Activated CD4-positive, alpha-beta T cell treated with anti-CD3 and anti-CD28 coated beads, Interleukin-10, Interleukin-2, amounts not matched to agents 100 ng/mL and 50 ng/mL, durations not matched to agents 16 hours and 8 hours (primary cell): ENCODE measurements around the gene CACNA1D.
"Not testable (repeated sequence)": the region's sequence is repeated elsewhere in the genome, so short reads cannot be mapped to it uniquely, and the experiment has no call there.

Experiments used
- DNase-seq: peaks from one replicate; pipeline ENCODE4 v3.0.0-alpha.2; 2020

The CACNA1D gene

DNA sequence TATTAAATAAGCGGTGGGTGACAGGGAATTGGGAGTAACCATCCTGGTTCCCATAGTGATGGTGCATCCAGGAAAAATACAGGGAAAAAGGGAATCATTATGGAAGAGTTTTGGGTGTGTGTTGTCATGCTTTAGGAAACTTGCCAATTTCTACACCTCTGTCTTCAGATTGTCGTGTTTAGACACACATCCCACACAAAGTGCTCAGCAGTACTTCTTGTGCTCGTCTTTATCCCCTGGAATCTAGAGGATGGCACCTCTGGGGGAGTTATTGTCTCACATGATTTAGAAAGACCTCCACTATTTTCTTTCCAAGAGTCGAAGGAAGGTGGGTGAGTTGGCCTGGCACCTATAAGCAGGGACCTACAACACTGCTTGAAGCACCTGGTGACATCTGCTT, 35.8 kb downstream of the CACNA1D start:
- DNase-seq, result no peak

DNA sequence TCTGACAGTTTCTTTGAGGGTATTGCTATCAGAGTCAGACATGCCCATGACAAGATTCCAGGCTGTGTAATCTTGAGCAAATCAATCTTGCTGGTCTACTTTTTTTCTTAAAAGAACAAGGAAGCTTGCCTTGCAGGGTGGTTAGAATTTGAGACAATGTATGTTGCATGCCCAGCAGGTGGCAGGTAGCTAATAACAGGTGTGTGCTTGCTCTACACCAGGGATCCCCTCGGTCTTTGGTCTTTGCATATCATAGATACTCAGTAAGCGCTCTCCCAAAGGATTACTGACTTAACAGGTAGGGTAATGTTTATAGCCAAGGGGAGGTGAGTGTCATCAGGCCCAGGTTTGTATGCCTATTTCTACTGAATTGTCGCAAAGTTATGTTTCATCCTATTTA, 37.3 kb downstream of the CACNA1D start:
- no peak for DNase-seq

DNA sequence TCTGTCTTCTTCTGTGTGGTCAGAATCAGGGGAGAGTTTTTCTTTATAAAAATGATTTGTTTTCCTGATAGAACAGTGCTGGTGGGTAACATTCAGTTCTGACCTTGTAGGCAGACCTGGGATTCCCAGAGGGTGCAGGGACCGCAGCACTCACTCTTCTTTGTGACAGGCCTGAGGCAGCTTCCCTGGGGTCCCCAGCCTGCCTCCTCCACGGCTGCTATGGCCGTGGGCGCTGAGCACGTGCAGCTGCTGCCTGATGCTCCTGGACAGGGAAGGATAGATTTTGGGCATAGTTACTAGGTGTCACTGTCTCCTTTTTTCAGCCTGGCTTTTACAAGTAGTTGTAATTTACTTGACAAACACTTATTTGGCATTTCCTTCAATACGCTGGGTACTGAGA, 39.1 kb downstream of the CACNA1D start:
- no peak for DNase-seq

DNA sequence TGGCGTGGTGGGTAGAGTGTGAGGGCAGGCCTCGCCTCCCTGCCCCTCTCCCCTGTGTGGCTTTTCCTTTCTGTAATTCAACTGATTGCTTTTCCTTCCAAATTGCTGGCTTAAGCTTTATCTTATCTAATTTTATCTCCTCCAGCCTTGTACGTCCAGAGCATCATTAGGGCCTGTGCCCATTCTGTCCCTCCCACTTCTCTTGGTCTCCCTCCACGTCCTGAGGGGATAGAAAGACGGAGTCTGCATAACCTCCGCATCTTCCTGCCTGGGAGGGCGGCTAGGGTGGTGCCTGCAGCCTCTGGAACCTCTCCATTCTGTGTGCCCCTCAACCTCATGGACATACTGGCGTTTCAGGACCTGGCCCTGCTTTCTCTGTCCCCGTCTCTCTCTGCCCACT, 39.8 kb downstream of the CACNA1D start:
- DNase-seq, result no peak

DNA sequence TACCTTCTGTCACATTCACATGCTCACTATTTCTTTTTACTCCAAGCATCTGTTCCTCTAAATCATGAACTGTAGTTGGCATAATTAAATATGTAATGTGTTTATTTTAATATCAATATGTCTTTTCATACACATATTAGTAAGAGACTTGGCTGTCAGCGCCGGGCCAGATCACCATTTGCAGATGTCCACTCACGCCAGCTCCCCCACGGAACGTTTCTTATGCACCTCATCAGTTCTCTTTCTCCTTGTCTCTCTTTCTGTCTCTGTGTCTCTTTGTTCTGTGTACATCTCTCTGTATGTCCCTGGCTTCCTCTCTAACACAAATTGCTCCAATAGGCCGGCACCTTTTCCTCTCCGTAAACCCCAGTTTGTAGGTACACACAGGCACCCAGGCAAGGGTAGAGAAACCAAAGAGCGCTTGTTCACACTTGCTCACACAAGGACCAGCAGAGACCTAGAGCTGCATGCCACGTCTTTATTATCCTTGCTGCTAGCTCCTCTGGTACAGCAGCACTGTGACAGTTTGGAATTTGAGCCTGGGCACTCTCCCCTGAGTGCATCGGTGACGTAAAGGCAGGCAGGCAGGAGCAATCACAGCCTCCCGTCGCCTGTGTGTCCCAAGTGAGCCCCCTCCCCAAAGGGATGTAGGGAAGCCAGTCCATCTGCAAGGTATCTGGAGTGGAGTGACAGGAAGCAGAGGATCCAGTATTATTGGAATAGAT, 40.4 kb downstream of the CACNA1D start:
- no peak for DNase-seq

DNA sequence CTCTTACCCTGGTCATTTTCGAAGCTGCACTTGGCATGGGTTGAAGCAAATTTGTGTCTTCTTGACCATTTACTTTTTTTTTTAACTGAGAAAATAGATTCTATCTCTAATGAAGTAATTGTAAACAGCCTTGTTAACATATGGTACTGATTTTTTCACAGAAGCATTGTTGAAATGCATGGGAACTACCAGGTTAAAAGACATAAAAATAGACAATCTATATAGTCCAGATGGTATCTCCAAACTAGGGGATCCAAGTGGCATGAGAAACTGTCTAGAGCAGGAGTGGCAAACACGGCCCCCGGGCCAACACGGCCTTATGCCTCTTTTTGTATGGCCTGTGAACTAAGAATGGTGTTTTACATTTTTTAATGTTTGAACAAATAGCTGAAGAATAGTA, 41.9 kb downstream of the CACNA1D start:
- no peak for DNase-seq

DNA sequence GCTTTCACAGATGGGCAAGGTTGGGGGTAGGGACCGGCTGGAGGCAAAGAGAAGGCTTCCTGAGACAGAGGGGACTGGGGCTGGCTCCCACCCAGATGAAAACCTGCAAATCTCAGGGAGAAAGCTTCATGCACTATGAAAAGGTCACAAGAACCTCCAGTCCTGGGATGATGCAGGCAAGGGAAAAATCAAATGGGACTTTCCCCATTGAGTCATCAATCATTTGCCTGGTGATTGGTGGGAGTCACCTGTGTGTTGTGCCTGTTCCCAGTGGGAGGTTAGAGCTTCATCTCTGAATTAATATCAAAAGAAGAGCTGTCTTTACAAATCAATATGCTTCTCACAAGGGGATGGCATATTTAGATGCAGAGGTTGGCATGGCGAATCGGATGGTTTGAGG, 49.9 kb downstream of the CACNA1D start:
- no peak for DNase-seq

DNA sequence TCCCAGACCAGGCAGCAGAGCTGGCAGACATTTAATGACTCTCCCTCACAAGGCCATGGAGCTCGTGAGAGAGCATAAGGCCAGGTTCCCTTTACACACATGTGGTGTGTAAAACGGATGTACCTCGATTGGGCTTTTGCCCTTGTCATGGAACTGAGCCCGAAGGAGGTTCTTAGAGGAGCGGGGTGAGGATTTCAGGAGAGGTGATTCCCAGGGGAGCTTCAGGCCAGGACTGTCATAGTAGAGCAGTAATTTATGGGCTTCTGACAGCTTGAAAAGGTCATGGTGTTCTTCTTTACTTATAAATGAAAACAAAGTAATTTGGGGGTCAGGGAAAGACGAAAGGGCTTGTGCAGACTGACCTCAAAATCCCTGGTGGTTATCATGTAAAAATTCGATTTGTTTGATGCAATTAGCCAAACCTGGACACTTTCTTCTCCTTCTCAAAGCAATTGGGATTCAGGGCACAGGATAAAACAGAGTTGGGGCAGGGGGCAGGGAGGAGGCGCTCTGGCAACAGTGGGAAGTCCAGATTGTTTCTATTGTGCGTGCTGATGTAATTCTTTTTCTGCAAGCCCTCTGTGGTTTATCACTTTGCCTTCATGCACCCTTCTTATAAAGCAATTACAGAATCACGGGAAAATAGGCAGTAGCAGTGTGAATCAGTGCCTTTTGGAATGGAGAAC, 51.0 kb downstream of the CACNA1D start:
- DNase-seq, result no peak

DNA sequence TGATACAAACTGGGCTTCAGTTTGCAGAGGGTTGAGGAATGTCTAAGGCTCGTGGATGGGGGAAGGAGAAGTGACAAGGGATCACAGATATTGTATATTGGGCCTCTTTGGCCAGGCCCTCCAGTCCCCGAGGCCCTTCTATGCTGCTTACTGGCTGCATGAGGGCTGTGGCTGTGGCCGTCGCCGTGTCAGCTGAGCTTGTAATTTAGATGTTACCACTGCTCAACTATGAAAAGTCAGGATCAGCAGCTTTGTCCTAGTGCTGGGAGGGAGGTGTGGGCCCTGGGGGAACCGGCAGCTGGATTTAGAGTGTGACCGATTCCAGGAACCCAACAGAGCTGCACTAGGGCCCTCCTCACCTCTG, 51.6 kb downstream of the CACNA1D start:
- DNase-seq, result no peak

DNA sequence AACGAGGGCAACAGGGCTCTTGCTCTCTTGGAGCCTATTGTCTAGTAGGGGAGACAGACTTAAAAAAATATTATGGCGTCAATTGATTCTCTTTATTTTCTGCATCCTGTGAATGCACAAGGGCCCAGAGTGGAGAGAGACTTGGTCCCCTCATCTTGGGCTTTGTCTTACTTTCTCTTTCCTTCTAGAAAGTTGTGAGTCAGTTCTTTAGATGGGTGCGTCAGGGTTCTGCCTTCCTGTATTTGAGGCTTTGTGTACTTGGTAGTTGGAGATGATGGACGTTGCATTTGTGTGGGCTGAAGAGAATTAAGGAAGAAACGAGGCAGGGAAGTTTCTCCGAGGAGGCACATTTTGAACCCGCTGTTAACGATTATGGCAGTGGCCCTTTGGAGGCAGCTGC, 52.9 kb downstream of the CACNA1D start:
- DNase-seq, result no peak

DNA sequence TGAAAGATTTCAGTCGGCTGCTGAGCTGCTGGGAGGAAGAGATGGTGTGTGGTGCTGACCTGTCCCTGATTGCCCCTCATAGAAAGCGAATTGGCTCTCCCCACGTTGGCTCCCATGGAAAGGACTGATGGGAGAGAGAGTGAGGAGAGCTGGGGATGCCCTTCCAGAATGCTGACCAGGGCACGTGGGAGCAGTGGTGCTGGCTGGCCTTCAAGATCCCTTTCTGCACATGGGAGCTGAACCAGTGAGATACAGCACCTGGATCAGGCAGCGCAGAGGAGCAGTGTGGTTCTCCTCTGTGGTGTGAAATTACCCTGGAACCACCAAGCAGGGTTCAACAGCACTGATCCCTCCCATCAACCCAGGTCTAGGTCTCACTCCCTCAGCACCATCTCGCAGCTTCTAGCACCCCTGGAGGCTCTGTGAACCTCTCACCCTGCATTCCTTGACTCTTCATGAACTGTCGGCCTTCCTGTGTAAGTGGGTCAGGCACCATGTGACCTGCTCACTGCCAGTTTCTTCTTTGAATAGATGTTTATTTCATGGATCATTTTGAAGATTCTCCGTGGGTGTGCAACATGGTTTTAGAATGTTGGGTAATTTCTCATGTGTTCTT, 55.7 kb downstream of the CACNA1D start:
- no peak for DNase-seq

DNA sequence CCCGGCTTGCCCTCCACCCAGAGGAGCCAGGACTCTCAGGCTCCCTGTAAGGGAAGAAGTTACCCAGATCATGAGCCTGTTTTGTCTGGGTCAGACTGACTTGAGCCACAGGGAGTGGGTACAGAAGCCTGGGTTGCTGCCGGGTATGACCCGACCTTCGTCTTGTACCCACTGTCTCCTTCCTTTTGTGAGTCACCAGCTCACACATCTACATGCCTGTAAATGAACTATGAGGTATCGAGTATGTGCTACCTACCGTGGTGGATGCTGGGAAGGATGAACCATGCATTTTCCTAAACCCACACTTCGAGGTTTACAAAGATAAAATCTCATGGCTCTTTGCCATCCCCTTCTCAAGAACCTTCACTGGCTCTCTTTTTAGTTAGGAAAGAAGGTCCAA, 56.9 kb downstream of the CACNA1D start:
- no peak for DNase-seq

DNA sequence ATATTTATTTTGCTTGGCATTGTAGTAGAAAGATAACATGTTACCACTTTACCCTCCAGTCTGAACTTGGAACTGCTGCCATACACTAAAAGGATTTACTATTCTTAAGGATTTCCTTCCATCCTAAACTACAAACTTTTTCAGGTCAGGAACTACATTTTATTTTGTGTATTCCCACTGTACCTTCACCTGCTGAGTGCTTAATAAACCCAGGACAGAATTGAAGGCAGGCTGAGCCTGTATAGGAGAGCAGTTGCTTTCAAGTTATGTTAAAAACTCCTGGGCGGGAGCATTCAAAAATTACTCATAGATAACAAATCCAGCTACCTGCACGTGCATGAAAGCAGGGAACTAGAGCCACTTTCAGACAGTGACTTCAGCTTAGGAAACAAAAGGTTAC, 58.3 kb downstream of the CACNA1D start:
- DNase-seq, result no peak

DNA sequence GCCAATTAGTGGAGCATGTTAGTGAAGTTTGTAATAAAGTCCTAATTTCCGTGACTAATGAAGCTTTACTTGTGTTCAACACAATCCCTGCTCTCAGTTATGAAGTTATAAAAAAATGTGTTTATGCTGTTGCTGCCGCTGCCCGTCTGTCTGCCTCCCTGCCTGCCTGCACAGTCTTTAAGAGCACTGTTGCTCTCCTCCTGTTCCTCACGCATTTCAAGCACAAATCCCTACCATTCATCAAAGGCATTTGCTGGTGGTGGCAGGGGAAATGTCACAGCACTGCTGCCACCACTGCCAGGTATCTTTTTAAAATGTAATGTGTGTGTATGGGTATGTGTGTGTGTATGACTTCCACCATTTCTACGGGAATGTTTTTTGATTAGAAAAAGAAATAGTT, 58.8 kb downstream of the CACNA1D start:
- DNase-seq, result no peak

DNA sequence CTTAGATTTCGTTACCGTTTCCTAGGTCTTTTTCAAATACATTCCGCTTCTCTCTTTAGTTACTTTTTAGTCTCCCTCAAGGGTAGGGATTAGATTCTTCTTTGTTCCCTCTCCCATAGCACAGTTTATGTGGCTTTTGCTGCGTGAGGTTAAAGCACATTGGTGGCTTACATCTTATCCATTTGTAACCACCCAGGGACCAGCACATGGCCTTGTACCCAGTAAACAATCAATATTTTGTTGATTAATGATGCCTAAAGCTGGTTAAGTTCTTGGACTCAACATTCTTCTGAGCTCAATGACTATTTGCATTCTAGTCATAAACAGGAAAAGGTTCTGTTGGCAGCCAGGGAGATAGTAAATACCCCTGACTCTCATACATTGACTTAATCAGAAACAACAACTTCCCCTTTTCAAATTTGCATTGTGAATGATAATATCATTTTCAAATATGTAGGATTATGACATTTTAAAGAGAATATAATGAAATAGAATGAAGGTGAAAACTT, 60.2 kb downstream of the CACNA1D start:
- peak; percentile 19 for DNase-seq

DNA sequence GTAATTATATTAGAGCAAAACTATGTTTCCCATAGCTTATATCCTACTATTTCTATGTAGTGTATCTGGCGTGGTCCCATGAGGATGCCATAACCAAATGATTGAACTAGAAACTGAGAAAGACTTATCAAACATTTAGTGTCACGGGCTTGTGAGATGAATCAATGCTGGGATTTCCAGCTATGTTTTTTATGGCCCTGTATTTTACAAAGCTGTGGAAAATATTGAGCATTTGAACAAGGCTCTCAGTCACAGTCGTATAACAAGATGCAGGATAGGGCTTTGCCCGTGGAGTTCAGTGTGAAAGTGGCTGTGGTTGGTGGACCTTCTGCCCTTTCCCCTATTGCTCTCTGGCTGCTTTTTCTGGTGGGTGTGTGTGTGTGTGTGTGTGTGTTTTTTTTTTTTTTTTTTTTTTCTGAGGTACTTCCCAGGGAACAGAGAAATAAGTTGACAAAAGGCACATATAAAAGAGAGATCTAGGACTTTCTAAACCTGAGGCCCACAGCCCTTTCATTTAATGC, 60.7 kb downstream of the CACNA1D start:
- peak; percentile 51 for DNase-seq

DNA sequence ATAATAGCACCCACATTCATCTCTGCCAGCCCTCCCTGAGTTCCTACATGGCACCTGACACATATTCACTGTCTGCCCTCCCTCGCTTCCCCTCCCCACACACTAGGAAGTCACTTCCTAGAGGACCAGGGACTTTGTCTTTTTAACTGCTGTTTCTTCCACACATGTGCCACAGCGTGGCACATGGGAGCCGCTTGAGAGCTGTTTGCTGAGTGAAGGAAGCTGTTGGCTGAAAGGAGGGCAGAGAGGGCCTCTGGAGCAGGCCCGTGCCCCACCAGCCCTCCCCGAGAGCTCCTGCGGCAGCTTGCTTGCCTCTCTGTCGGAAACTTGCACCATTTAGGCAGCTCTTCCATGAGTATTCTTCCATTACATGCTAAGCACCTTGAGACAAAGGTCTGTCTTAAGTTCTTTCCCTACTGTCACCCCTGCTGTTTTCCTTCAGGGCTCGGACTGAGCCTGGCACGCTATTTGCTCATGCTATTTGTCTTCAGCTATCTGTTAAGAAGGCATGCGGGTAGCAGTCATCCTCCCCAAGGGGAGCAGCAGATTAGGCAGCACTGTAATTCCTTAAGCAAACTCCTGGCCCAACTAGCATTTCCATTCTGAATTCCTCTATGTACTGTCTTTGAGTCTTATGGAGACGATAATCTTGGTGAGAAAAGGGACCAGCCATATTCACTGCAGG, 72.2 kb downstream of the CACNA1D start:
- DNase-seq, result no peak

DNA sequence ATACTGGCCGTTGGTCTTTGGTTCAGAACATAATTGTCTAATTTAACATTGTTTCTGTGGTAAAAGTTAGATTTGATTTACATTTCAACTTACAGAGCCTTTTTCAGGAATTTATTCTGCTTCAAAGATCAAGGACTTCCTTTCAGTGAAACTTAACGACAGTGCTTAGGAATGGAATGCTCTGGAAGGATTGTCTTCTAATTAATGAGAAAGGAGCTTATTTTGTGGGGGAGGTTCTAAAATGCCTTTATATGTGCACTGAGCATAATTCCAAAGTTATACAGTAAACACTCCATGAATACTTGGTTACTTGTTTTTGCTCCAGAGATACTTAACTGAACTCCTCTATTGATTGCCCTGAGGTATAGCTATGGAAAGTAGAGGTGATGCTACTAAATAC, 75.7 kb downstream of the CACNA1D start:
- DNase-seq, result no peak

DNA sequence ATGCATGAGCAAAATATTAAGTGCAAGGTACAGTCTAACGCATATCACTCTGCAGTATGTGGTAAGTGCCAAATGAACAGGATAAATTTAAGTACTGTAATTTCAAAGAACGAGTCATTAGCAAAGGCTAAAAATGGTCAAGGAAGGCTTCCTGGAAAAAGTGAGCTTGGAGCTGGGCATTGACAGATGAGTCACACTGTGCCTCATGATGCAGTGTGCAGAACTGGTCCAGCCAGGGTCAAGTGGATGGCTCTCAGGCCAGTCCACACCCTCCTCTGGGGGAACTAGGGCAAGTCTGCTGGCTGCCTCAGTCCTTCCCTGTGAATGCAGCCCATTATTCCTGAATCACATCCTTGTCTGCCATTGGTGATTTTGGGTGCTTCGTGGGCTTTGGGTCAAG, 76.3 kb downstream of the CACNA1D start:
- DNase-seq, result no peak

DNA sequence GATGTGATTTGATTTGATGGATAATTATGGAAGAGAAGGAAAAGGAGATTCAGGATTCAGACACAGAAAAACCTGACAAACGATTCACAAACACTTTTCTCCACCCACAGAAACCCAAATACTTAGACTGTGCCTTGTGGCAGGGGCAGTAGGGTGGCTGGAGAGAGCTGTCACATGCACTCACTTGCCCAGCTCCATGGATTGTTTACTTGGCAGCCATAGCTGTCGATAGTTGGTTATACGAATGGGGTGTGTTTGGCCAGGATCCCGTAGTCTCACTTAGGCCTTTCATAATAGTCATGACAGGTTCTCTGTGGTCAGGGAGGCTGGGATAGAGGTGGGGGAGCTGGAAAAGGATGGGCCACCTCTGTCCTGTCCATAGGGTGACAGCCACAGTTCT, 76.9 kb downstream of the CACNA1D start:
- no peak for DNase-seq

DNA sequence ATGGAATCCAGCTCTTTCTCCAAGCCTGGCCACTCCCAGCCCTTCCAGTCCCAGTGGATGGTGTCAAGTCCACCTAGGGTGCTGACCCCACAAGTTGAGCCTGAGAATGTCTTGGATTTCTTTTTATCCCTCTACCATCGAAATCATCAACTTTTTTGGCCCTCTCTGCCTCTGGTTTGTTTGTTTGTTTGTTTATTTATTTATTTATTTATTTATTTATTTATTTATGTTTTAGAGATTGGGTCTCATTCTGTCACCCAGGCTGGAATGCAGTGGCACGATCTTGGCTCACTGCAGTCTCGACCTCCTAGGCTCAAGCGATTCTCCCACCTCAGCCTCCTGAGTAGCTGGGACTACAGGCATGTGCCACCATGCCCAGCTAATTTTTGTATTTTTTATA, 77.8 kb downstream of the CACNA1D start:
- DNase-seq, result not testable (repeated sequence)

DNA sequence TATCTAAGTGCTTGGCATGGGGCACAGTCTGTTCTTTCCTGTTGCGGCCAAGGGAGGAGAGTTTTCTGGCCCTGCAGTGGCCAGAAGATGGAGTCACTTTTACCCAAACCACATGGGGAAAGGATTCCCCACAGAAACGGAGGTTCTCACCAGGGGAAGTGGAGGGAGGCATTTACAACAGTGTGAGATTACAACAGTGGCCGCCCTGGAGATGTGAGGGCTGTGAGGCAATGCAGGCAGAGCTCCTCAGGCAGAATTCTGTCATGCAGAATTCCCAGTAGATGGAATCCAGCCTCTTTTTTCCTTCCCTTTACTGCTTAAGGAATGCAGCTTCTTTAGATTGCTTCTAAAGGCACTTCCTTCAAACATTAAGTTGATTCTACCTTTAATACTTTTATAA, 83.1 kb downstream of the CACNA1D start:
- no peak for DNase-seq

DNA sequence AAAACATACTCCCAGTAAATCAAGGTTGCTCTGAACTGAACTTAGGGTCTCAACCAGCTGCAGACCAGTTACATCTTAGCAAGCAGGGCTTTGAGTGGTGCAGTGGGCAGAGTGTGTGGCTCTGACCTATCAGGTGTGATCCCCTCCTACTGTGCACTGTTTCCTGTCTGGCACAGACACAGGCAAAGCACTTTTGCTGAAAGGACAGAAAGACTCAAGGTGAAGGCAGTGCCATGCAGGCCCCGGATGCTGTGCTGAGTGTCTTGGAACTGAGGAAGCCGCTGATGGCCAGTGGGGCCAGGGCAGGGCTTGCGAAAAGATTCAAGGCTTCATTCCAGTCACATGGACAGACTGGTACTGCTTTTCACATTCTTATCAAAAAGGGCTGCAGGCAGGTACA, 85.2 kb downstream of the CACNA1D start:
- no peak for DNase-seq

DNA sequence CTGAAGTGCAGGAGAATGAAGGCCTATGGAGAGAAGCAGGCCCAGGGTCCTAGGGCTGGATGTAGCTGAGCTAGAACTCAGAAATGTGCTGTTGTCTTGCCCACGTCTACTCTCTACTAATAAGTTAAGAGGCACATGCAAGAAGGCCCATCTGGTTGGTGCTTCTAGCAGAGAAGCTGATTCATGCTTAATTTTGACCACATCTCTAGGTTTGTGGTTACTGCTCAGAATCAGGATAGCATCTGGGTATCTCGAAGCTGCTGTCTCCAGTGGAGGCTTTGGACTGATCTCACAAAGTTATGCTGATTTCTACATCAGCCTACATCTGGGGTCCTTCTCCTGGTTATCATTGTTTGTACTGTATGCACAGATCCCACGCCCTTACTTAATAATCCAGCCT, 87.3 kb downstream of the CACNA1D start:
- peak; percentile 50 for DNase-seq
